Measurements from ENCODE around the gene SGF29.
A peak's percentile ranks its signal among the peaks of the same experiment; 100 is the strongest.

Gene SGF29

DNA sequence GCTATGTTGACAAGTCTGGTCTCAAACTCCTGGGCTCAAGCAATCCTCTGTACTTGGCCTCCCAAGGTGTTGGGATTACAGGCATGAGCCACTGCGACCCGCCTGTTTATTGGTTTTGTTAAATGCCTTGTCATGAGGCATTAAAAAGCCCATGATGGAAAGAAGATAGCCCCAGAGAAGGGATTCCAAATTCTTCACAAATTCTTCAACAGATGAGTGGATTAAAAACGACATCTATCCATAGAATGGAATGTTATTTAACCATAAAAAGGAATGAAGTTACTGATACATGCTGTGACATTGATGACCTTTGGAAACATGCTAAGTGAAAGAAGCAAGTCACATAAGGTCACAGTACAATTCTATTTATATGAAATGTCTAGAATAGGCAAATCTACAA is 4.7 kb downstream of the SGF29 start:
- Histone ChIP-seq H3K4me3 (ENCODE audit: insufficient read depth in 1 of 2, low read depth in 1 of 2, low read length in 2 of 2) (no peak overlapping the region), H4K91ac (ENCODE audit: low read length) (no peak overlapping the region), H2BK5ac (ENCODE audit: low read depth, low read length, poor library complexity, severe bottlenecking) (no peak overlapping the region), H3K27ac (ENCODE audit: low read length, poor library complexity, severe bottlenecking) (no peak overlapping the region), H2AFZ (ENCODE audit: low read depth, low read length) (no peak overlapping the region), H3K9me3 (ENCODE audit: control insufficient read depth, low read length) (no peaks in the 10 kb centered on the region), H3K4me1 (ENCODE audit: control insufficient read depth, insufficient read depth, low read depth, low read length) (peaks cover 7% of the 10 kb centered on the region), H3K36me3 (ENCODE audit: control insufficient read depth in 1 of 2, insufficient read depth in 2 of 2, low read depth in 1 of 2, low read length in 2 of 2) (peaks cover 7% of the 10 kb centered on the region in 2 experiments), H4K8ac (ENCODE audit: low read length) (no peak overlapping the region), H2BK120ac (ENCODE audit: low read depth, low read length) (no peak overlapping the region), H3K27me3 (ENCODE audit: control insufficient read depth in 1 of 2, insufficient read depth in 1 of 2, low read length in 2 of 2) (no peaks in the 10 kb centered on the region), H3K14ac (ENCODE audit: low read length in 2 of 2) (no peak overlapping the region), H3K4me2 (ENCODE audit: low read length, poor library complexity, severe bottlenecking) (no peak overlapping the region), H3K23ac (ENCODE audit: low read length in 2 of 2) (no peak overlapping the region), H2AK5ac (ENCODE audit: low read length, severe bottlenecking) (no peak overlapping the region), H3K9ac (ENCODE audit: low read length) (no peak overlapping the region), H2BK15ac (ENCODE audit: low read depth, poor library complexity, severe bottlenecking) (no peak overlapping the region), H2BK12ac (ENCODE audit: low read length in 2 of 2) (no peak overlapping the region), H3K79me1 (replicated peaks; ENCODE audit: low read length, poor library complexity, severe bottlenecking) (peaks cover 30% of the 10 kb centered on the region), H3K4ac (ENCODE audit: low read depth in 1 of 2, low read length in 2 of 2) (no peak overlapping the region), H3K18ac (ENCODE audit: low read depth in 1 of 2, low read length in 2 of 2) (no peak overlapping the region)
- no peak for DNase-seq
- 100% methylated on average over 2 of the region's 3 CpGs for WGBS

GRCh38 chr16:28561557-28562187 is 8.0 kb downstream of the SGF29 start:
- no peak overlapping the region for H3K4me2 ChIP-seq (ENCODE audit: low read length, poor library complexity, severe bottlenecking)
- H3K27ac ChIP-seq (ENCODE audit: low read length, poor library complexity, severe bottlenecking) = no peak overlapping the region
- peak overlapping the region in 1 of 2 experiments; percentile 18 for H3K18ac ChIP-seq (ENCODE audit: low read depth in 1 of 2, low read length in 2 of 2)
- peaks cover 7% of the 10 kb centered on the region in 2 experiments for H3K36me3 ChIP-seq (ENCODE audit: control insufficient read depth in 1 of 2, insufficient read depth in 2 of 2, low read depth in 1 of 2, low read length in 2 of 2)
- H4K91ac ChIP-seq (ENCODE audit: low read length) = no peak overlapping the region
- no peak overlapping the region for H2BK120ac ChIP-seq (ENCODE audit: low read depth, low read length)
- peaks cover 2% of the 10 kb centered on the region for H3K4me1 ChIP-seq (ENCODE audit: control insufficient read depth, insufficient read depth, low read depth, low read length)
- H3K27me3 ChIP-seq (ENCODE audit: control insufficient read depth in 1 of 2, insufficient read depth in 1 of 2, low read length in 2 of 2) = no peaks in the 10 kb centered on the region
- H3K9me3 ChIP-seq (ENCODE audit: control insufficient read depth, low read length) = no peaks in the 10 kb centered on the region
- H2AFZ ChIP-seq (ENCODE audit: low read depth, low read length) = no peak overlapping the region
- no peak overlapping the region for H4K8ac ChIP-seq (ENCODE audit: low read length)
- no peak overlapping the region for H2BK5ac ChIP-seq (ENCODE audit: low read depth, low read length, poor library complexity, severe bottlenecking)
- no peak overlapping the region for H2BK12ac ChIP-seq (ENCODE audit: low read length in 2 of 2)
- H2BK15ac ChIP-seq (ENCODE audit: low read depth, poor library complexity, severe bottlenecking) = no peak overlapping the region
- H3K9ac ChIP-seq (ENCODE audit: low read length) = no peak overlapping the region
- 57% methylated on average over 7 of the region's 7 CpGs for WGBS
- peak; percentile 12 for DNase-seq
- H3K79me1 ChIP-seq (replicated peaks; ENCODE audit: low read length, poor library complexity, severe bottlenecking) = peaks cover 31% of the 10 kb centered on the region
- peak overlapping the region in 1 of 2 experiments; percentile 55 for H3K23ac ChIP-seq (ENCODE audit: low read length in 2 of 2)
- H3K4ac ChIP-seq (ENCODE audit: low read depth in 1 of 2, low read length in 2 of 2) = no peak overlapping the region
- H3K4me3 ChIP-seq (ENCODE audit: insufficient read depth in 1 of 2, low read depth in 1 of 2, low read length in 2 of 2) = no peak overlapping the region
- no peak overlapping the region for H3K14ac ChIP-seq (ENCODE audit: low read length in 2 of 2)
- no peak overlapping the region for H2AK5ac ChIP-seq (ENCODE audit: low read length, severe bottlenecking)

- Histone ChIP-seq H4K8ac (ENCODE audit: low read length) (no peak overlapping the region), H3K4me2 (ENCODE audit: low read length, poor library complexity, severe bottlenecking) (no peak overlapping the region), H3K27ac (ENCODE audit: low read length, poor library complexity, severe bottlenecking) (no peak overlapping the region), H3K9me3 (ENCODE audit: control insufficient read depth, low read length) (peaks cover 2% of the 10 kb centered on the region), H4K91ac (ENCODE audit: low read length) (no peak overlapping the region), H2BK5ac (ENCODE audit: low read depth, low read length, poor library complexity, severe bottlenecking) (no peak overlapping the region), H3K79me1 (replicated peaks; ENCODE audit: low read length, poor library complexity, severe bottlenecking) (peaks cover 32% of the 10 kb centered on the region), H3K36me3 (ENCODE audit: control insufficient read depth in 1 of 2, insufficient read depth in 2 of 2, low read depth in 1 of 2, low read length in 2 of 2) (peaks cover 7% of the 10 kb centered on the region in 2 experiments), H3K27me3 (ENCODE audit: control insufficient read depth in 1 of 2, insufficient read depth in 1 of 2, low read length in 2 of 2) (no peaks in the 10 kb centered on the region), H2BK12ac (ENCODE audit: low read length in 2 of 2) (no peak overlapping the region), H3K4ac (ENCODE audit: low read depth in 1 of 2, low read length in 2 of 2) (no peak overlapping the region), H2AK5ac (ENCODE audit: low read length, severe bottlenecking) (no peak overlapping the region), H3K4me3 (ENCODE audit: insufficient read depth in 1 of 2, low read depth in 1 of 2, low read length in 2 of 2) (no peak overlapping the region), H3K14ac (ENCODE audit: low read length in 2 of 2) (no peak overlapping the region), H3K4me1 (ENCODE audit: control insufficient read depth, insufficient read depth, low read depth, low read length) (peaks cover 2% of the 10 kb centered on the region), H2AFZ (ENCODE audit: low read depth, low read length) (no peak overlapping the region), H2BK15ac (ENCODE audit: low read depth, poor library complexity, severe bottlenecking) (no peak overlapping the region), H3K23ac (ENCODE audit: low read length in 2 of 2) (no peak overlapping the region), H3K9ac (ENCODE audit: low read length) (no peak overlapping the region), H2BK120ac (ENCODE audit: low read depth, low read length) (no peak overlapping the region), H3K18ac (ENCODE audit: low read depth in 1 of 2, low read length in 2 of 2) (no peak overlapping the region)
- DNase-seq = no peak
- 96% methylated on average over 4 of the region's 4 CpGs for WGBS
These were observed 8.5 kb downstream of the SGF29 start for GRCh38 chr16:28562199-28562598.

GRCh38 chr16:28563218-28563617 is 9.5 kb downstream of the SGF29 start:
- H3K9me3 ChIP-seq (ENCODE audit: control insufficient read depth, low read length) = peaks cover 9% of the 10 kb centered on the region
- no peak overlapping the region for H2BK12ac ChIP-seq (ENCODE audit: low read length in 2 of 2)
- no peak overlapping the region for H3K9ac ChIP-seq (ENCODE audit: low read length)
- H3K36me3 ChIP-seq (ENCODE audit: control insufficient read depth in 1 of 2, insufficient read depth in 2 of 2, low read depth in 1 of 2, low read length in 2 of 2) = peaks cover 1 to 6% of the 10 kb centered on the region in 2 experiments
- no peak overlapping the region for H2BK15ac ChIP-seq (ENCODE audit: low read depth, poor library complexity, severe bottlenecking)
- H3K18ac ChIP-seq (ENCODE audit: low read depth in 1 of 2, low read length in 2 of 2) = no peak overlapping the region
- H4K91ac ChIP-seq (ENCODE audit: low read length) = no peak overlapping the region
- 93% methylated on average over 6 of the region's 6 CpGs for WGBS
- H3K27ac ChIP-seq (ENCODE audit: low read length, poor library complexity, severe bottlenecking) = no peak overlapping the region
- no peak overlapping the region for H3K14ac ChIP-seq (ENCODE audit: low read length in 2 of 2)
- H2BK5ac ChIP-seq (ENCODE audit: low read depth, low read length, poor library complexity, severe bottlenecking) = no peak overlapping the region
- no peak for DNase-seq
- H3K4me1 ChIP-seq (ENCODE audit: control insufficient read depth, insufficient read depth, low read depth, low read length) = peaks cover 2% of the 10 kb centered on the region
- no peak overlapping the region for H3K4ac ChIP-seq (ENCODE audit: low read depth in 1 of 2, low read length in 2 of 2)
- H2AFZ ChIP-seq (ENCODE audit: low read depth, low read length) = no peak overlapping the region
- H2BK120ac ChIP-seq (ENCODE audit: low read depth, low read length) = no peak overlapping the region
- no peak overlapping the region for H4K8ac ChIP-seq (ENCODE audit: low read length)
- no peak overlapping the region for H3K23ac ChIP-seq (ENCODE audit: low read length in 2 of 2)
- no peak overlapping the region for H3K4me3 ChIP-seq (ENCODE audit: insufficient read depth in 1 of 2, low read depth in 1 of 2, low read length in 2 of 2)
- H3K27me3 ChIP-seq (ENCODE audit: control insufficient read depth in 1 of 2, insufficient read depth in 1 of 2, low read length in 2 of 2) = no peaks in the 10 kb centered on the region
- H2AK5ac ChIP-seq (ENCODE audit: low read length, severe bottlenecking) = no peak overlapping the region
- H3K79me1 ChIP-seq (replicated peaks; ENCODE audit: low read length, poor library complexity, severe bottlenecking) = peaks cover 33% of the 10 kb centered on the region
- no peak overlapping the region for H3K4me2 ChIP-seq (ENCODE audit: low read length, poor library complexity, severe bottlenecking)
